Lung (tissue), 12 donors: ENCODE measurements around the gene CENPQ. TPM values are rescaled to one million over a fixed set of nuclear protein-coding genes. Genes with fewer than 3 reads are reported as not detected.

Experiments
- ATAC-seq: fragments of 200-7000 bp; cut with Tn5 transposase; one replicate; pipeline ENCODE4 v1.9.1; 2020; ENCODE audit warnings: moderate number of reproducible peaks; ENCODE audit not compliant: insufficient read depth, low FRiP score
- DNase-seq, 3 donors: peaks; one replicate each; pipeline ENCODE4 v3.0.0-alpha.2; 2013 to 2017
- H3K27ac ChIP-seq, 2 donors: one replicate each; pipeline ENCODE4 v1.5.1; 2013; ENCODE audit warnings: mild to moderate bottlenecking in 2 of 2, moderate library complexity in 2 of 2, control low read depth in 1 of 2, inconsistent platforms in 1 of 2, low read depth in 1 of 2, low read length in 1 of 2
- H3K27me3 ChIP-seq, 3 donors: one replicate each; pipeline ENCODE4 v1.5.1; 2013; ENCODE audit warnings: low read length in 2 of 3; ENCODE audit not compliant: control insufficient read depth in 3 of 3, insufficient read depth in 3 of 3
- H3K36me3 ChIP-seq, 4 donors: one replicate each; pipeline ENCODE4 v1.5.1; 2013; ENCODE audit warnings: low read length in 4 of 4, mild to moderate bottlenecking in 1 of 4, moderate library complexity in 1 of 4; ENCODE audit not compliant: control insufficient read depth in 4 of 4, insufficient read depth in 4 of 4
- H3K4me1 ChIP-seq, 5 donors: one replicate each; pipeline ENCODE4 v1.5.1; 2013; ENCODE audit warnings: low read length in 5 of 5, mild to moderate bottlenecking in 2 of 5, moderate library complexity in 1 of 5; ENCODE audit not compliant: control insufficient read depth in 5 of 5, insufficient read depth in 5 of 5
- H3K4me3 ChIP-seq: one replicate; pipeline ENCODE4 v1.5.1; 2013; ENCODE audit warnings: mild to moderate bottlenecking, control low read depth, moderate library complexity
- H3K9ac ChIP-seq, 2 donors: one replicate each; pipeline ENCODE4 v1.5.1; 2013; ENCODE audit warnings: low read length in 2 of 2, control low read depth in 1 of 2; ENCODE audit not compliant: insufficient read depth in 1 of 2
- H3K9me3 ChIP-seq, 4 donors: one replicate each; pipeline ENCODE4 v1.5.1; 2013; ENCODE audit warnings: low read length in 3 of 4, mild to moderate bottlenecking in 1 of 4, moderate library complexity in 1 of 4; ENCODE audit not compliant: control insufficient read depth in 4 of 4, insufficient read depth in 3 of 4
- CTCF ChIP-seq: IDR thresholded peaks from 2 replicates; pipeline ENCODE4 v1.5.1; 2012; ENCODE audit warnings: mild to moderate bottlenecking; ENCODE audit errors: control extremely low read depth, extremely low read depth
- WGBS, 2 donors: extraction: QIAGEN DNeasy Blood & Tissue Kit; methylation state at CpG; one replicate each; pipeline ENCODE4 v1.1.7; 2013; 5-methylcytosine and 5-hydroxymethylcytosine counted together
- polyA plus RNA-seq, 2 donors: library from polyadenylated mRNA; stranded (reverse); fragments of 200-250 nt; gene quantifications; one replicate each; pipeline ENCODE4 v1.2.1, GENCODE V29; 2013
- total RNA-seq, 2 donors: library from RNA; depleted of rRNA in 1 of 2; stranded (reverse); fragments of >200 nt in 1 of 2; gene quantifications; one replicate each; pipeline ENCODE4 v1.2.1, GENCODE V29; 2014 to 2021
- donor health status: control.
- donor health status: control.
- donor health status: Bipolar disorder and iron deficiency.
- donor health status: healthy.
- donor health status: DM: yes; HTN: yes; CAD: no.

Gene CENPQ
- total and polyA plus RNA-seq, 4 donors = 3.5 to 9.2 (median 3.6) TPM

GRCh38 chr6:49423817-49424216, 39.4 kb upstream of the CENPQ start:
- Histone ChIP-seq H3K9me3 (no peaks in the 10 kb centered on the region), H3K27ac (no peak overlapping the region), H3K4me3 (no peak overlapping the region), H3K36me3 (no peaks in the 10 kb centered on the region), H3K9ac (no peak overlapping the region), H3K27me3 (no peaks in the 10 kb centered on the region), H3K4me1 (no peaks in the 10 kb centered on the region)
- ATAC-seq = no peak
- peak in 2 of 3 donors; percentile 2 to 13 for DNase-seq
- 53 to 59% methylated on average over 1 of the region's 1 CpG for WGBS, 2 donors
- TF ChIP-seq CTCF = no peak

- Histone ChIP-seq H3K9ac (no peak overlapping the region), H3K27me3 (no peaks in the 10 kb centered on the region), H3K9me3 (no peaks in the 10 kb centered on the region), H3K27ac (no peak overlapping the region), H3K36me3 (peaks cover 3 to 19% (median 11%) of the 10 kb centered on the region in 4 donors), H3K4me1 (no peaks in the 10 kb centered on the region), H3K4me3 (no peak overlapping the region)
- DNase-seq (no peak), ATAC-seq (no peak)
- TF ChIP-seq CTCF = no peak
- 61 to 69% methylated on average over 2 of the region's 2 CpGs for WGBS, 2 donors
Observed at GRCh38 chr6:49430187-49430586, 33.0 kb upstream of the CENPQ start.

- no peak overlapping the region for H3K9ac ChIP-seq
- ATAC-seq = no peak
- H3K4me1 ChIP-seq = no peaks in the 10 kb centered on the region
- no peak for TF ChIP-seq CTCF
- H3K9me3 ChIP-seq = no peaks in the 10 kb centered on the region
- H3K36me3 ChIP-seq = peaks cover 5 to 19% (median 16%) of the 10 kb centered on the region in 4 donors
- peak in 1 of 3 donors; percentile 7 for DNase-seq
- H3K4me3 ChIP-seq = no peak overlapping the region
- no peaks in the 10 kb centered on the region for H3K27me3 ChIP-seq
- H3K27ac ChIP-seq = no peak overlapping the region
- WGBS, 2 donors = 97 to 100% methylated on average over 1 of the region's 1 CpG
Observed at GRCh38 chr6:49430866-49431265, 32.3 kb upstream of the CENPQ start.

- TF ChIP-seq CTCF = no peak
- no peaks in the 10 kb centered on the region for H3K4me1 ChIP-seq
- H3K36me3 ChIP-seq = peaks cover 2 to 43% (median 24%) of the 10 kb centered on the region in 4 donors
- ATAC-seq (no peak), DNase-seq (peak in 1 of 3 donors; percentile 2)
- no peak overlapping the region for H3K4me3 ChIP-seq
- no peaks in the 10 kb centered on the region for H3K9me3 ChIP-seq
- H3K27ac ChIP-seq = no peak overlapping the region
- WGBS, 2 donors = 60 to 95% methylated on average over 2 of the region's 2 CpGs
- H3K27me3 ChIP-seq = no peaks in the 10 kb centered on the region
- no peak overlapping the region for H3K9ac ChIP-seq
Observed at GRCh38 chr6:49453221-49453620, 9.9 kb upstream of the CENPQ start.
